IgD-negative memory B cell (primary cell): ENCODE results near the gene ZIC2. TPM values are rescaled to one million over a fixed set of nuclear protein-coding genes. Genes with fewer than 3 reads are reported as not detected.

ENCODE experiments used
- H3K27ac Mint-ChIP-seq, 3 donors: one replicate each; pipeline ENCODE4 v1.8.0; 2020 to 2022; ENCODE audit warnings: mild to moderate bottlenecking in 3 of 3, mixed read lengths in 3 of 3, moderate library complexity in 1 of 3
- H3K27me3 Mint-ChIP-seq: one replicate; pipeline ENCODE4 v1.8.0; 2021; ENCODE audit warnings: mixed read lengths
- H3K36me3 Mint-ChIP-seq: one replicate; pipeline ENCODE4 v1.8.0; 2020; ENCODE audit warnings: mild to moderate bottlenecking, mixed read lengths
- H3K4me1 Mint-ChIP-seq, 3 donors: one replicate each; pipeline ENCODE4 v1.8.0; 2020 to 2022; ENCODE audit warnings: mixed read lengths in 3 of 3, mild to moderate bottlenecking in 1 of 3
- H3K4me3 Mint-ChIP-seq, 4 donors: one replicate each; pipeline ENCODE4 v1.8.0; 2020 to 2022; ENCODE audit warnings: mild to moderate bottlenecking in 4 of 4, mixed read lengths in 4 of 4, moderate library complexity in 3 of 4
- H3K9me3 Mint-ChIP-seq, 3 donors: one replicate each; pipeline ENCODE4 v1.8.0; 2020 to 2021; ENCODE audit warnings: mixed read lengths in 3 of 3, mild to moderate bottlenecking in 1 of 3
- polyA plus RNA-seq: library from polyadenylated mRNA; unstranded; fragments of 300-500 nt; fragmentation: Illumina TruSeq; gene quantifications from one replicate; pipeline ENCODE4 v1.2.3, GENCODE V29; 2021

The ZIC2 gene
- polyA plus RNA-seq, 1 donor from 2014 or later, result not detected

GRCh38 chr13:99974939-99975561 is 6.5 kb upstream of the ZIC2 start:
- Mint-ChIP-seq H3K9me3 (peaks cover 4 to 29% (median 19%) of the 10 kb centered on the region in 3 donors), H3K27ac (peak overlapping the region; percentile 46 to 99 (median 74)), H3K4me3 (peak overlapping the region in 2 of 4 donors; percentile 27 to 79), H3K27me3 (peaks cover 69% of the 10 kb centered on the region), H3K36me3 (no peaks in the 10 kb centered on the region), H3K4me1 (peaks cover 2 to 9% (median 3%) of the 10 kb centered on the region in 3 donors)

- Mint-ChIP-seq H3K4me3 (no peak overlapping the region), H3K36me3 (no peaks in the 10 kb centered on the region), H3K4me1 (peaks cover 1 to 9% (median 3%) of the 10 kb centered on the region in 3 donors), H3K9me3 (peaks cover 4 to 29% (median 19%) of the 10 kb centered on the region in 3 donors), H3K27ac (peak overlapping the region; percentile 53 to 99 (median 74)), H3K27me3 (peaks cover 68% of the 10 kb centered on the region)
Measured at GRCh38 chr13:99975626-99976025, 6.0 kb upstream of the ZIC2 start.

- H3K27ac Mint-ChIP-seq, result peak overlapping the region; percentile 53 to 99 (median 92)
- no peaks in the 10 kb centered on the region for H3K36me3 Mint-ChIP-seq
- H3K4me3 Mint-ChIP-seq, result peak overlapping the region in 1 of 4 donors; percentile 79
- peaks cover under 1 to 9% (median 3%) of the 10 kb centered on the region in 3 donors for H3K4me1 Mint-ChIP-seq
- H3K9me3 Mint-ChIP-seq, result peaks cover 4 to 29% (median 19%) of the 10 kb centered on the region in 3 donors
- peaks cover 68% of the 10 kb centered on the region for H3K27me3 Mint-ChIP-seq
Measured at GRCh38 chr13:99976575-99976974, 5.0 kb upstream of the ZIC2 start.

- Mint-ChIP-seq H3K4me3 (peak overlapping the region in 2 of 4 donors; percentile 34 to 79), H3K9me3 (peaks cover under 1 to 23% (median 16%) of the 10 kb centered on the region in 3 donors), H3K4me1 (peaks cover 0 to 9% (median 0%) of the 10 kb centered on the region in 3 donors), H3K27ac (peak overlapping the region in 2 of 3 donors; percentile 92 to 99), H3K27me3 (peaks cover 62% of the 10 kb centered on the region), H3K36me3 (no peaks in the 10 kb centered on the region)
Measured at GRCh38 chr13:99977334-99977911, 4.2 kb upstream of the ZIC2 start.

- peaks cover 0 to 9% (median 0%) of the 10 kb centered on the region in 3 donors for H3K4me1 Mint-ChIP-seq
- H3K27ac Mint-ChIP-seq, result peak overlapping the region; percentile 39 to 99 (median 92)
- peaks cover 0 to 21% (median 13%) of the 10 kb centered on the region in 3 donors for H3K9me3 Mint-ChIP-seq
- H3K27me3 Mint-ChIP-seq, result peaks cover 63% of the 10 kb centered on the region
- H3K4me3 Mint-ChIP-seq, result peak overlapping the region in 3 of 4 donors; percentile 34 to 79 (median 58)
- no peaks in the 10 kb centered on the region for H3K36me3 Mint-ChIP-seq
Measured at GRCh38 chr13:99977912-99978798, 3.4 kb upstream of the ZIC2 start.

GRCh38 chr13:99978799-99979452 is 2.7 kb upstream of the ZIC2 start:
- peaks cover 63% of the 10 kb centered on the region for H3K27me3 Mint-ChIP-seq
- H3K36me3 Mint-ChIP-seq, result no peaks in the 10 kb centered on the region
- H3K4me3 Mint-ChIP-seq, result peak overlapping the region; percentile 21 to 89 (median 76)
- peaks cover 0 to 9% (median 0%) of the 10 kb centered on the region in 3 donors for H3K4me1 Mint-ChIP-seq
- H3K27ac Mint-ChIP-seq, result peak overlapping the region; percentile 39 to 99 (median 90)
- H3K9me3 Mint-ChIP-seq, result peaks cover 0 to 21% (median 5%) of the 10 kb centered on the region in 3 donors

- Mint-ChIP-seq H3K9me3 (peaks cover 0 to 23% (median 5%) of the 10 kb centered on the region in 3 donors), H3K27me3 (peaks cover 64% of the 10 kb centered on the region), H3K36me3 (no peaks in the 10 kb centered on the region)
Measured at GRCh38 chr13:99979453-99980200, 2.0 kb upstream of the ZIC2 start.

GRCh38 chr13:99980201-99980823 is 1.3 kb upstream of the ZIC2 start:
- peaks cover 0 to 13% (median 3%) of the 10 kb centered on the region in 3 donors for H3K4me1 Mint-ChIP-seq
- no peaks in the 10 kb centered on the region for H3K36me3 Mint-ChIP-seq
- peak overlapping the region in 1 of 4 donors; percentile 33 for H3K4me3 Mint-ChIP-seq
- no peak overlapping the region for H3K27ac Mint-ChIP-seq
- H3K9me3 Mint-ChIP-seq, result peaks cover 0 to 25% (median 5%) of the 10 kb centered on the region in 3 donors
- H3K27me3 Mint-ChIP-seq, result peaks cover 57% of the 10 kb centered on the region

More at GRCh38 chr13:99979453-99980200, 2.0 kb upstream of the ZIC2 start:
- peak overlapping the region; percentile 53 to 89 (median 68) for H3K4me3 Mint-ChIP-seq
- H3K4me1 Mint-ChIP-seq, result peaks cover 0 to 13% (median 3%) of the 10 kb centered on the region in 3 donors
- peak overlapping the region in 1 of 3 donors; percentile 99 for H3K27ac Mint-ChIP-seq

- Mint-ChIP-seq H3K27ac (no peak overlapping the region), H3K36me3 (no peaks in the 10 kb centered on the region), H3K27me3 (peaks cover 56% of the 10 kb centered on the region), H3K9me3 (peaks cover 0 to 23% (median 5%) of the 10 kb centered on the region in 3 donors), H3K4me1 (peaks cover 0 to 16% (median 3%) of the 10 kb centered on the region in 3 donors), H3K4me3 (peak overlapping the region in 2 of 4 donors; percentile 57 to 60)
Measured at GRCh38 chr13:99980824-99981734, 505 bp upstream of the ZIC2 start.

GRCh38 chr13:99982036-99982730 is 599 bp downstream of the ZIC2 start:
- H3K4me1 Mint-ChIP-seq, result peaks cover 0 to 20% (median 3%) of the 10 kb centered on the region in 3 donors
- H3K27me3 Mint-ChIP-seq, result peaks cover 55% of the 10 kb centered on the region
- peaks cover 0 to 18% (median 0%) of the 10 kb centered on the region in 3 donors for H3K9me3 Mint-ChIP-seq
- peak overlapping the region in 2 of 4 donors; percentile 52 to 85 for H3K4me3 Mint-ChIP-seq
- H3K36me3 Mint-ChIP-seq, result no peaks in the 10 kb centered on the region
- H3K27ac Mint-ChIP-seq, result peak overlapping the region; percentile 91 to 99 (median 95)

GRCh38 chr13:99982731-99983498 is 1.3 kb downstream of the ZIC2 start:
- peaks cover 52% of the 10 kb centered on the region for H3K27me3 Mint-ChIP-seq
- peak overlapping the region; percentile 50 to 85 (median 70) for H3K4me3 Mint-ChIP-seq
- peaks cover 0 to 20% (median 3%) of the 10 kb centered on the region in 3 donors for H3K4me1 Mint-ChIP-seq
- H3K36me3 Mint-ChIP-seq, result no peaks in the 10 kb centered on the region
- H3K9me3 Mint-ChIP-seq, result peaks cover 0 to 18% (median 0%) of the 10 kb centered on the region in 3 donors
- peak overlapping the region; percentile 91 to 99 (median 95) for H3K27ac Mint-ChIP-seq
